CD14-positive monocyte (primary cell): ENCODE results near the gene INO80. TPM values are rescaled to one million over a fixed set of nuclear protein-coding genes. Genes with fewer than 3 reads are reported as not detected.

Experiments
- DNase-seq, 3 donors: peaks; one replicate each; pipeline ENCODE4 v3.0.0-alpha.2; 2011 to 2022
- H2AFZ ChIP-seq: 2 replicates; pipeline ENCODE4 v1.6.0; 2012; ENCODE audit warnings: mild to moderate bottlenecking, low read depth, low read length, inconsistent platforms; ENCODE audit not compliant: insufficient read depth, poor library complexity, severe bottlenecking
- H3K27ac ChIP-seq, 2 donors: 1 replicate in 1 of 2; 2 replicates in 1 of 2; pipeline ENCODE4 v1.5.1; 2012 to 2013; ENCODE audit warnings: low read length in 2 of 2, control low read depth in 1 of 2, inconsistent platforms in 1 of 2, low read depth in 1 of 2, mild to moderate bottlenecking in 1 of 2
- H3K27me3 ChIP-seq, 2 donors: one replicate each; pipeline versions ENCODE4 v1.6.0 to v1.6.1; 2011 to 2013; ENCODE audit warnings: low read length in 2 of 2; ENCODE audit not compliant: control insufficient read depth in 2 of 2, insufficient read depth in 2 of 2
- H3K36me3 ChIP-seq, 2 donors: replicated peaks in 1 of 2; 1 replicate in 1 of 2; 2 replicates in 1 of 2; pipeline versions ENCODE4 v1.5.1 to v1.6.1; 2012 to 2013; ENCODE audit warnings: low read length in 2 of 2, control low read depth in 1 of 2, inconsistent platforms in 1 of 2, mild to moderate bottlenecking in 1 of 2; ENCODE audit not compliant: insufficient read depth in 2 of 2, control insufficient read depth in 1 of 2
- H3K4me1 ChIP-seq, 2 donors: 1 replicate in 1 of 2; 2 replicates in 1 of 2; pipeline versions ENCODE4 v1.5.1 to v1.6.1; 2012 to 2013; ENCODE audit warnings: low read length in 2 of 2, control low read depth in 1 of 2, inconsistent platforms in 1 of 2, mild to moderate bottlenecking in 1 of 2, moderate library complexity in 1 of 2; ENCODE audit not compliant: insufficient read depth in 2 of 2, control insufficient read depth in 1 of 2
- H3K4me2 ChIP-seq: replicated peaks from 2 replicates; pipeline ENCODE3; 2012; ENCODE audit warnings: low read length, moderate library complexity, mild to moderate bottlenecking; ENCODE audit not compliant: poor library complexity, severe bottlenecking; ENCODE audit errors: extremely low read depth
- H3K4me3 ChIP-seq, 3 experiments: fragments of 200-600 bp in 1 of 3; sonication (generic) in 1 of 3; replicated peaks in 1 of 3; 1 replicate in 2 of 3; 2 replicates in 1 of 3; pipeline ENCODE4 v1.5.1; 2011 to 2013; ENCODE audit warnings: low read length in 3 of 3, mild to moderate bottlenecking in 3 of 3, control low read depth in 2 of 3, low read depth in 2 of 3, inconsistent platforms in 1 of 3, moderate library complexity in 1 of 3
- H3K79me2 ChIP-seq: 2 replicates; pipeline ENCODE4 v1.6.0; 2012; ENCODE audit warnings: mild to moderate bottlenecking, control low read depth, inconsistent platforms, low read length, moderate library complexity; ENCODE audit not compliant: insufficient read depth
- H3K9ac ChIP-seq: 2 replicates; pipeline ENCODE4 v1.6.0; 2017; ENCODE audit warnings: low read length, mild to moderate bottlenecking; ENCODE audit not compliant: insufficient read depth, poor library complexity, severe bottlenecking
- H3K9me3 ChIP-seq, 2 donors: replicated peaks in 1 of 2; 1 replicate in 1 of 2; 2 replicates in 1 of 2; pipeline versions ENCODE4 v1.5.1 to v1.6.1; 2012 to 2013; ENCODE audit warnings: low read length in 2 of 2, control low read depth in 1 of 2; ENCODE audit not compliant: control insufficient read depth in 1 of 2, insufficient read depth in 1 of 2
- H4K20me1 ChIP-seq: 2 replicates; pipeline ENCODE4 v1.6.0; 2012; ENCODE audit warnings: mild to moderate bottlenecking, low read length, control low read depth, moderate library complexity; ENCODE audit not compliant: insufficient read depth
- H3K27ac Mint-ChIP-seq, 7 donors: one replicate each; pipeline ENCODE4 v1.8.0; 2020; ENCODE audit warnings: mild to moderate bottlenecking in 7 of 7, mixed read lengths in 7 of 7, moderate library complexity in 6 of 7, inconsistent platforms in 2 of 7
- H3K27me3 Mint-ChIP-seq, 3 donors: one replicate each; pipeline ENCODE4 v1.8.0; 2021 to 2022; ENCODE audit warnings: low read depth in 3 of 3, mild to moderate bottlenecking in 3 of 3, mixed read lengths in 3 of 3, moderate library complexity in 3 of 3, inconsistent platforms in 1 of 3
- H3K36me3 Mint-ChIP-seq, 2 donors: one replicate each; pipeline ENCODE4 v1.8.0; 2020; ENCODE audit warnings: mixed read lengths in 2 of 2, inconsistent platforms in 1 of 2, mild to moderate bottlenecking in 1 of 2
- H3K4me1 Mint-ChIP-seq: one replicate; pipeline ENCODE4 v1.8.0; 2020; ENCODE audit warnings: mild to moderate bottlenecking, mixed read lengths
- H3K4me3 Mint-ChIP-seq, 2 donors: one replicate each; pipeline ENCODE4 v1.8.0; 2020; ENCODE audit warnings: mild to moderate bottlenecking in 2 of 2, mixed read lengths in 2 of 2, moderate library complexity in 1 of 2
- H3K9me3 Mint-ChIP-seq, 7 donors: one replicate each; pipeline ENCODE4 v1.8.0; 2020 to 2022; ENCODE audit warnings: mixed read lengths in 7 of 7, mild to moderate bottlenecking in 6 of 7, moderate library complexity in 6 of 7, inconsistent platforms in 2 of 7
- CTCF ChIP-seq: fragments of 200-600 bp; IDR thresholded peaks from one replicate; pipeline ENCODE4 v1.8.0; 2022; ENCODE audit warnings: antibody characterized with exemption, mild to moderate bottlenecking
- WGBS: methylation state at CpG from one replicate; pipeline ENCODE4 v1.1.5; 2013; ENCODE audit warnings: missing lambda C conversion rate; ENCODE audit not compliant: insufficient coverage; 5-methylcytosine and 5-hydroxymethylcytosine counted together
- intact Hi-C, 2 donors: fragments of 100-400 bp; cut with micrococcal nuclease; formaldehyde crosslinking; loops; one replicate each; pipeline versions ENCODE4 v1.15.0 to v1.15.1; 2023
- polyA plus RNA-seq, 3 donors: library from polyadenylated mRNA; depleted of rRNA in 1 of 3; unstranded in 2 of 3; stranded (reverse) in 1 of 3; fragments of 300-500 nt in 2 of 3; fragments of >200 nt in 1 of 3; fragmentation: Illumina TruSeq in 2 of 3; gene quantifications; 1 replicate in 2 of 3; 2 replicates in 1 of 3; pipeline ENCODE4 v1.2.3, GENCODE V29; 2012 to 2021

The INO80 gene
- polyA plus RNA-seq, 3 donors = 2.3 to 13.1 (median 2.4) TPM

- Histone ChIP-seq H2AFZ (no peak overlapping the region), H3K36me3 (no peaks in the 10 kb centered on the region), H3K4me3 (no peak overlapping the region), H3K9ac (no peak overlapping the region), H4K20me1 (no peaks in the 10 kb centered on the region), H3K27me3 (no peaks in the 10 kb centered on the region), H3K79me2 (no peaks in the 10 kb centered on the region), H3K9me3 (no peaks in the 10 kb centered on the region), H3K27ac (no peak overlapping the region), H3K4me2 (no peak overlapping the region), H3K4me1 (no peaks in the 10 kb centered on the region)
- H3K27ac Mint-ChIP-seq = no peak overlapping the region
- WGBS = 98% methylated on average over 26 of the region's 37 CpGs
- H3K4me3 Mint-ChIP-seq = no peak overlapping the region
- H3K27me3 Mint-ChIP-seq = peaks cover 2 to 5% (median 4%) of the 10 kb centered on the region in 3 donors
- H3K4me1 Mint-ChIP-seq = no peaks in the 10 kb centered on the region
- no peak for DNase-seq
- peaks cover 0 to 9% (median 0%) of the 10 kb centered on the region in 7 donors for H3K9me3 Mint-ChIP-seq
- intact Hi-C loops = no loop called here
- H3K36me3 Mint-ChIP-seq = no peaks in the 10 kb centered on the region
- TF ChIP-seq CTCF = no peak
These were observed 35.4 kb upstream of the INO80 start for GRCh38 chr15:41151451-41152005.

GRCh38 chr15:41150279-41150678, 34.2 kb upstream of the INO80 start:
- Mint-ChIP-seq H3K4me1 (no peaks in the 10 kb centered on the region), H3K36me3 (no peaks in the 10 kb centered on the region), H3K27ac (no peak overlapping the region), H3K9me3 (peaks cover 0 to 9% (median 0%) of the 10 kb centered on the region in 7 donors), H3K4me3 (no peak overlapping the region), H3K27me3 (peaks cover 2 to 5% (median 4%) of the 10 kb centered on the region in 3 donors)
- Histone ChIP-seq H3K27me3 (no peaks in the 10 kb centered on the region), H4K20me1 (no peaks in the 10 kb centered on the region), H3K79me2 (no peaks in the 10 kb centered on the region), H3K4me1 (no peaks in the 10 kb centered on the region), H3K4me2 (no peak overlapping the region), H3K27ac (no peak overlapping the region), H3K9me3 (no peaks in the 10 kb centered on the region), H3K4me3 (no peak overlapping the region), H2AFZ (no peak overlapping the region), H3K36me3 (no peaks in the 10 kb centered on the region), H3K9ac (no peak overlapping the region)
- no peak for DNase-seq
- no CpG with 5 or more reads among the region's 4 CpGs for WGBS
- TF ChIP-seq CTCF = no peak
- intact Hi-C loops = no loop called here
